HG02973 (cell line): Measurements from ENCODE around the gene S100A5.

Source experiments
- ATAC-seq: cut with Tn5 transposase; IDR thresholded peaks from one replicate; pipeline ENCODE4 v1.9.1; 2021; ENCODE audit warnings: moderate library complexity; ENCODE audit not compliant: unreplicated experiment

Gene S100A5

DNA sequence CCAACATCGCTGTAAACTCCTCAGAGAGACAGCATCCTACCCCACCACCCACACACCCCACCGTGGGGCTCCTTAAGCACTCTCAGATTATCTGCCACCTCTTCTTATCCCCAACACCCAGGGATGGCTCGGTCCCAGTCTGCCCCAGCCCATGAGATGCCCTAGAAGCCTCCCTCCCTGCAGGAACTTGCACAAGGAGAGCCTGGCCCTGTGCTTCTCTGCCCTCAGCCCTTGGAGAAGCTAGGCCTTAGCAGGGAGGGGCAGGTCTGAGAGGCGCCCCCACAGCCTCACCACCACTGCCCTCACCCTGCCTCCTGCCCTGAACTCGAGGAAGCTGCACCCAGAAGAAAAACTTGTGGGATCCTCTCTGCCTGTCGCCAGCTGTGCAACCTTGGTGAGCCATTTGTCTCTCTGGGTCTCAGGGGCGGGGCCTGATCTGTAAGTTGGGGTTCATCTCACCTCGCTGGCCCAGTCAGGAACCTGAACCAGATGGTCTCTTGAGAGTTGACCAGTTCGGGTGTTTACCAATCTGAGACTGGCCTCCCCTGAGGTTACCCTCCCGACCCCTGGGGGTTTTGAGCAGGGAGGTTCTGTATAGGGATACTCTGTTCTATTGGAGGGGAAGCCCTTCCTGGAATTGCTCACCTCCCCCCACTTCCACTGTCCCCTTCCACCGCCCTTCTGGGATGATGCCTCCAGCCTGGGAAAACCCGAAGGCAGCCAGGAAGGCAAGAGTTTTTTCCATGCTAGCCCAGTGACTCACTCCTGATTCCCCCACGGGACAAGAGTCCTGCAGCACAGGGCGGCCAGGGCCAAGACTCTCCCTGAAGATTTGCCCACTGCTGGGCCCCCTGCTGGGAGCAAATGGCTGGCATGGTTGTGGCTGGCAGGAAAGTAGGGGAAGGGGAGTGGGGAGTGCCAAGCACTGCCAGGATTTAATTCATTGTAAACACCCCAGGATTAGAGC is 8.3 kb upstream of the S100A5 start, which contains the start of gene S100A3:
S100A3 (minus strand) TSS at position 537 of the 967 bp plus-strand sequence. CDS start 773 bp downstream, outside the sequence.
- no peak for ATAC-seq

DNA sequence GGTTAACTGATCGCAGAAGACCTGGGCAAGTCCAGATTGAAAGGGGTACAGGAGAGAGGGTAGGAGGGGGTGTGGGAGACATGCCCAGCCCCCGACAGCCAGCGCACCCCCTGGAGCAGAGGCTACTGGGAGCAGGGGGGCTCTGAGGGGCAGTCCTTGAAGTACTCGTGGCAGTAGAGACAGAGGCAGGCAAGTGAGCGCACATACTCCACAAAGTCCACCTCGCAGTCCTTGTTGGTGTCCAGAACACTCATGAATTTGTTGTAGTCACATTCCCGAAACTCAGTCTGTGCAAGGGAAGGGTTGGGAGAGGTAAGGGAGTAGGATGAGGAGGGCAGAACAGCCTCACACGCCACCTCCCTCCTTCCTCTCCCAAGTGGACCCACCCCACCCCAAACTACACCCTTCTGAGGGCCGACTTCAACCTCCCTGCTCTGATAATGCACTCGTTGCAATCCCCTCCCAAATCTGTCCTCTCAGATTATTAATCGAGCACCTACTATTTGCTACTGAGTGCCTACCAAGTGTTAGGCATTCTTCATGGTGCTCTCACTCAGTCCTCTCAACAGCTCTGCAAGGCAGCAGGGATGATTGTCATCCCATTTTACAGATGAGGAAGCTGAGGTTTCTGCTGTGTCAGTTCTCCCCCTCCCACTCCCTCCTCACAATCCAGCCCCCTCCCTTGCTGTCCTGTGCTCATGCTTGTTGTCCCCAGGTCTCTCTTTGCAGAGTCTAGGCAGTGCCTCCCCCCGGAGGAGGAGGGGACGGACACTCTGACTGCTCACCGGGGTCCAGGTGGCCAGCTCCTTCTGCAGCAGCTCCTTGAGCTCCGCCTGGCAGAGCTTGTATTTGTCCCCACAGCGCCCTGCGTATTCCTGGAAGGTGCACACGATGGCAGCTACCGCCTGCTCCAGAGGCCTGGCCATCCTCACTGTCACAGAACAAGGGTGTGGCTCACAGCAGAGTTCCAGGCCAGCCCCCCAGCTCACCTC is 7.1 kb upstream of the S100A5 start:
- ATAC-seq, result no peak

DNA sequence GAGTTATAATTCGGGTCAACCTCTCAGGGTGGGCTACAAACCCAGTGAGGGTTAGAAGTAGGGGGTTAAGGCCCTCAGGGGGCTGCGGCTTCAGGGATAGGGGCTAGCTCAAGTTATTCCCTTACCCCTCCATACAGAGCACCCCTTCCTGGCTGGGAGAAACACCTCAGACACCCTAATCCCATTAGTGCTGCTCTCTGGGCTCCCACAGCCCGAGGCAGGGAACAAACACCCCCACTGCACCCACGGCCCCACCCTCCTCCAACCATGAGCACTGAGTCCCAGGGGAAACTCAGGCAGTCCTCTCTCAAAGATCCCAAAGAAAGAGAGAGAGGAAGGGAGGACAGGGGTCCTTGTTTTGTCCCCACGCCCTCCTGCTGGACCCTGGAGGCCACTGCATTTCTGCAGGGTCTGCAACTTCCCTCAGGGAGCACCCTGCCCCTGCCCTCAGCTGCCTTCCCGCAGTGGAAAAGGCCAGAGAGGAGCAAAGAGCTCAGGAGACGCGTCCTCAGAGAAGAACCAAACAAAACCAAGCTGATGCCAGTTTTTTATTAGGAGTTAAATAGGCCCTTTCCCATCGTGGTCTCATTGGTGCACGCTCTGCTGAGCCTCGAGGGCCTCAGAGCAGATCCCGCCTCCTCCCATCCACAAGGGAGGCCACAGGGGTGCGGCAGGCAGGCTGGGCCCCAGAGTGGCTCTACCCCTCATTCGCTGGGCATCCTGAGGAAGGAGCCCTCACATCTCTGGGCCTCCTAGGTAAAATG is 6.2 kb upstream of the S100A5 start:
- no peak for ATAC-seq

DNA sequence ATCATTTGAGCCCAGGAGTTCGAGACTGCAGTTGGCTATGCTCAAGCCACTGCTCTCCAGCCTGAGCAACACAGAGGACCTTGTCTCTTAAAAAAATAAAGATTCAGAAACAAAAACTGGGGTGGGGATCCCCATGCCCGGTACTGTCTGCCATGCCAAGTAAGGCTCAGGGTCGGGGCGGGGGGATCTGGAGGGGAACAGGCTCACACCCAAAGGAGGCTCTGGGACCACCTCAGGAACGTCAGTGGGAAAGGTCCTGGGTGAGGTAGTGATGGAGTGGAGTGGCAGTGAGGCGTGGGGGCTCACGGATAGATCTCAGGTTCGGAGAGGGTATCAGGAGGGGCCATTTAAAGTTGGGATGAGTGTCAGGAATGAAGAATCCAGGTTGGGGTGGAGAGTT is 5.6 kb upstream of the S100A5 start:
- no peak for ATAC-seq

DNA sequence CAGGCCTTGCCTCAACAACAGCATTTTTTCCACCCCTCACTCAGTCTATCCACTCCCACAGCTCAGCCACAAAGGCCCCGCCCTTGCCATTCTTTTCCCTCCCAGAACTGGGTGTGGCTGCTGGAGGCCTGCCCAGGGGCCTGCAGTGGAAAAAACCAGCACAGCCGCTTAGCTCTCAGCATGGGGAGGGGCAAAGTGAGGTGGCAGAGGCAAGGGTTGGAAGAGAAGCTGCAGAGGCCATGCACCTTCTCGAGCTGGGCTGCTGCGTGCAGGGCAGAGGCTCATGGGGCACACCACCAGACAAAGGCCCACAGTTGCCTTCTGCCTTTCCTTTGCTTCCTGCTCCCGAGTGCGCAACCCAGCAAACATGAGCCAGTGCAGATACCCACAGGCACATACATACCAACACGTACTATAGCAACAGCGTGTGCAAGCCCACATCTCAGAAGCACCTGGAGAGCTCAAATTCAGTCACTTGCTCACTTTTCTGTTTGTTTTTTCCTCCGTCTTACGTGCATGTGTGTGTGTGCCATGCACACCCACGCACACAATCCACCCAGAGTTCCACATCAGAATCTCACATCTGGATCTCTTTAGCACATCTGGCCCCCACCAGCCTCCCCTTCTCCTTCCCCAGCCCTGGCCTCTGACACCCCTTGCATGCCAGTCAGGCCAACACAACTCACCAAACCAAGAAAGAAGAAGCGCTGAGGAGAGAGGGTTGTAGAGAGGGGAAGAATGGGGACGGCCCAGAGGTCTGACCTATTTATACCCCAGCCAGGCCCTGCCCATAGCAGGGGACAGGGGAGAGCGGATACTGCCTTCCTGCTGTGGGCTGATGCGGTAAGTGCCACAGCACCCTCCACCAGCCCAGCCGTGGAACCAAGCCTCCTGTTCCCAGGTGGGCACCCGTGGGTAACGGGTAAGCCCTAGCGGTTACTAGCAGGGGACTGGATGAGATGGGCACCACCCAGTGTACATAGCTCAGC is 4.6 kb upstream of the S100A5 start, which contains the start of gene S100A4:
S100A4 (minus strand) TSS at position 740 of the 989 bp plus-strand sequence. CDS start 1,012 bp downstream, outside the sequence.
- ATAC-seq, result peak; percentile 49

DNA sequence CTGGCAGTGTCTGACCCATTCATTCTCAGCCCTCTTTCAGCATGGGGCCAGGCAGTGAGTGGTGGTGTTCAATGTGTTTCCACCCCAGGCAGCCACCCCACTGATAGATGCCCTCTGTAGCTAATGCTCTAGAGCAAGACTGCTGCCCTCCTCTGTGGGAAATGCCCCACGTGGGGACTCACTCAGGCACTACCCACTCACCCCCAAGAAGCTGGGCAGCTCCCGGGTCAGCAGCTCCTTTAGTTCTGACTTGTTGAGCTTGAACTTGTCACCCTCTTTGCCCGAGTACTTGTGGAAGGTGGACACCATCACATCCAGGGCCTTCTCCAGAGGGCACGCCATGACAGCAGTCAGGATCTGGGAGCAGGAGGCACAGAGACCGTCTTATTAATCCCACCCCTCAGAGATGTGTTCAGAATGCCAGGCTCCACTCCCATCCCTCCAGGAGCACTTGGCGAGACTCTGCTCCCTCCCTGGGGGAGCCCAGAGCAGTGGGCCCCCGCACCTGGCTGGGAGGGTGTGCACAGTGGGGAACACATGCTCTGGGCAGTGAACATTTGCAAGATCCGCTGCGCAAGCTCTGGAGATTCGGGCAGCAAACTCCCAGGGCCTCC is 3.8 kb upstream of the S100A5 start:
- no peak for ATAC-seq

DNA sequence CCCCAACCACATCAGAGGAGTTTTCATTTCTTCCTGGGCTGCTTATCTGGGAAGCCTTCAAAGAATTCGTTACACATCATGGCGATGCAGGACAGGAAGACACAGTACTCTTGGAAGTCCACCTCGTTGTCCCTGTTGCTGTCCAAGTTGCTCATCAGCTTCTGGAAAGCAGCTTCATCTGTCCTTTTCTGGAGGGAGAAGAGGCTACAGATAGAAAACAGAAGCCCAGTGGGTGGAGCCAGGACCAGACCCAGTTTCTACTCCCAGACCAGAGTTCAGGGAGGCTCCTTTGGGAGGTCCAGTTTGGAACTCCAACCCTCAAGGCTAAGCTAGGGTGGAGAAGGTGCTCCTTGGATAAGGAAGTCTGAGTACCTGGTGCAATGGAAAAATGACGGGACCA is 3.0 kb upstream of the S100A5 start:
- ATAC-seq, result no peak

DNA sequence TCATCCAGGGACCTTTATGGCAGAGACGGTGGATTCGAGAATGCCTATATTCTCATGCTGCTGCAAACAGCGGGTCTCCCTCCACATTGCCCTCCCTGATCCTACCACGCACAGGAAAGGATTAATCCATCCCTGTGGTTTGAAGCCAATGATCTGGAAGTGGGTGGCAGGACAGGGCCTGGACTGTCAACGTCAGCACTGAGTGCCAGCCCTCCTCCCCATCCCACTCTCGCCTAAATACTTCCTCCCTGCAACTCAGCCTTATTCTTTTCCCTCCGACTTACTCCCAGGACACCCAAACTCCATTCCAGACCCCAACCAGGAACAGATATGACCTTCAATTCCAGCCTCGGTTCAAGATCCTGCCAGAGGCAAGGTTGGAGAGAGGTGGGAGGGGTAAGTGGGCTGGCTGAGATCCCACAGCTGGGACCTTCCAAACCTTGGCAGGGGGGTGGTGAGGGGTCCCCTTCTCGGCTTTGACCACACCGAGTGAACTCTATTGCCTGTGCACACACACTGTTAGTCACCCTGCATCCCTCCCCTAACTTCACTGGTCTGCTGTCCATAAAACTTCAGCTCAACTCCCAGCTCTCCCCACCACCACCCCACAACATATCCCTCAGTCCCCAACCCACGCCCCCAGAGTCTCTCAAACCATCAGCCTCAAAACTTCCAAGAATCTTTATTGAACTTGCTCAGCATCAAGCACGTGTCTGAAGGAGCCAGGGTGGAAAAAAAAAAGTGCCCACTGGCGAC is 2.4 kb upstream of the S100A5 start:
- ATAC-seq, result no peak

DNA sequence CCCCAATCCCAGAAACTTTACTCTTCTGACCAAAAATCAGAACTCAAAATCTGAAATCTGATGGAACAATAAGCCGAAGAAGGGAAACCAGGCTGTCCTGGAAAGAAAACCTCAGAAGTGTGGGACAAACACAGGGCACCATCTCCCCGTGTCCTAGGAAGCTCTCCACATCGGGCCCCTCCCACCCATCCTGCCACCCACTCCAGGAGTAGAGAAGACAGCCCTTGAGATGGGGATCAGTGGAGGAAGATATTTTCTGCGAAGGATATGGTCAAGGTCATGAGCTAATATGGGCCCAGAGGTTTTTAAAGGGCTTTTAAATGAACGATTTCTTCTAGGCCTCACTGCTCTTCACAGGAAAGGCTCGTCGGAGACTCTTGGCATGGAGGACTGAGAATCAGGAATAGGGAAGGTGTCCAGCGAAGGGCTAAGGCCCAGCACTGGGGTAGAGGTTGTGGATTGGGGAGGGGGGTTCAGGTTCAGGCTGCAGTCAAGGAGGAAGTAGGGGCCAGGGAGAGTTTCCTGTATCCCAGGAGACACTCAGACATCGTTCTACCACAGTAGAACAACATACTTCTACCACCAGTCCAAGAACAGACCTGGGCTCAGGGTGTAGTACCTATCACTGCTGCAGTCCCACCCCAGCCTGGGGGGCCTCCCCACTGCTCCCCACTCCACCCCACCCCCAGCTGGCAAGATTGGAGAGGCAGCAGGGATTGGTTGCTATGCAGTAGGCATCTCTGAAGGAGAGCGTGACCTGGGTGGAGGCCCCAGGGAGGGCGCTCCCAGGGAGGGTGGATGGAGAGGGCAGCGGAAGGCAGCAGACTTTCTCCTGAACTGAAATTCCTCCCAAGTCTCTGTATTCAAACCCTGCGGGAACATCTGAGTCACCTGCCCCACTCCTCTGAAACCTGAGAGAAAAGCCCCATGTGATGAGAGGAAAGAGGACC is 1.2 kb upstream of the S100A5 start:
- no peak for ATAC-seq

DNA sequence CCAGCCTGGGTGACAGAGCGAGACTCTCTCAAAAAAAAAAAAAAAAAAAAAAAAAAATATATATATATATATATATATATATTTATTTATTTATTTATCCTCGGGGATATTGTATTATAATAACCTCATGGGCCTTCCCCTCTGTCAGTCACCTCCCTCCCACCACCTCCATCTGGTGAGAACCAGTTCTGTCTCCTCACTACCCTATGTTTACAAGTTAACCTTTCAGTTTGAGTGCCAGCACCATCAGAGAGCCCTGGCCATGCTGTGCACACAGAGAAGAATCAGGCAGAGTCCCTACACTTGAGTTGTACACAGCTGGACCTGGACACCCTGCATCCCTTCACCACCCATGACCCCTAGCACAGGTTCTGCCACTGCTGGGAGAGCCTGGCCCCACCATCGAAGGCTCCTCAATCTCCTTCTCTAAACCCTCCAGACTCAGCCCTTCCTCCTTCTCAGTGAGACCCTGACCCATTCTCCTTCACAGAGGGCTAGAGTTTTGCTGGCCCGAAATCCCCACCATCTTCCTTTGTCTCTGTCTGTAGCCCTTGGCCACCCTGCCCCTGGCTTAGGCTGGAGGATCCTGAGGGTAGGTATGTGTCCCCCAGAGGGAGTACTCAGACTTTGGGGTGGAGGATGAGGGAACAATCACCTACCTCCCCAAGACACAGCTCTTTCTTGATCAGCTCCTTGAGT is 1.2 kb downstream of the S100A5 start:
- no peak for ATAC-seq

DNA sequence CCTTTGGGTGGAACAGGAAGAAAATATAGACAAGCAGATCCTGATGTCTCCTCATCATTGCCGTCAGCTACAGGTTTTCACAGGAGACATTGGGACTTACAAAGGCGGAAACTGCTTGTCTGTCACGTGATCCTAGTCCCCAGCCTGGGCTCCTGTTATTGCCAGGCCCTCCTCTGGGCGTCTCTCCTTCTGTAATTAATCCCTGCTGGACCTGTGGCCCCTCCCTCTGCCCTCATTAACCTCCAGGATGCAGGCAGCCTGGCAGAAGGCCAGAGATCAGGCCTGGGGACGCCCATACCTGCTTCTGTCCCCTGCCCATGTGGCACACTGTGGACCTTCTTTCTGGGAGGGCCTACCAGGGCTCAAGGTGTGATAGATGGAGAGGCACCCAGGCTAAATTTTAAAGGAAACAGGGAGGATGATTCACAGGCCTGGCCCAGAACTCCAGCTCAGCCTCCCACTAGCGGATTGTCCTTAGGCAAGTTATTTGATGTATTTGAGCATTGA is 2.4 kb downstream of the S100A5 start:
- no peak for ATAC-seq

DNA sequence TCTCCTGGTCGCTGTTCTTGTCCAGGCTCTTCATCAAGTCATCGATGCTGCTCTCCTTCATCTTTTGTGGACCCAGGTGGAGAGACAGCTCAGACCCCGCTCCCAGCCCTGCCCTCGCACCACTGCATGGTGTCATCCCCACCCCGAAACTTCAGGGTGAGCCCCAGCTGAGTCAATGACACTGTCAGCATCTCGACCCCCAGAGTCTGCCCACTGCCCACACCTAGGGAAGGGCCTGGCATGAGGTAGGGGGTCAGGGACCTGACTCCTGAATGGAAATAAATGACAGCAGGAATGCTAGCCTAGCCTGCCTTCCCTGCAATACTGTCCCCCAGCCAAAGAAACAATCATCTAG is 3.4 kb downstream of the S100A5 start:
- ATAC-seq, result no peak

DNA sequence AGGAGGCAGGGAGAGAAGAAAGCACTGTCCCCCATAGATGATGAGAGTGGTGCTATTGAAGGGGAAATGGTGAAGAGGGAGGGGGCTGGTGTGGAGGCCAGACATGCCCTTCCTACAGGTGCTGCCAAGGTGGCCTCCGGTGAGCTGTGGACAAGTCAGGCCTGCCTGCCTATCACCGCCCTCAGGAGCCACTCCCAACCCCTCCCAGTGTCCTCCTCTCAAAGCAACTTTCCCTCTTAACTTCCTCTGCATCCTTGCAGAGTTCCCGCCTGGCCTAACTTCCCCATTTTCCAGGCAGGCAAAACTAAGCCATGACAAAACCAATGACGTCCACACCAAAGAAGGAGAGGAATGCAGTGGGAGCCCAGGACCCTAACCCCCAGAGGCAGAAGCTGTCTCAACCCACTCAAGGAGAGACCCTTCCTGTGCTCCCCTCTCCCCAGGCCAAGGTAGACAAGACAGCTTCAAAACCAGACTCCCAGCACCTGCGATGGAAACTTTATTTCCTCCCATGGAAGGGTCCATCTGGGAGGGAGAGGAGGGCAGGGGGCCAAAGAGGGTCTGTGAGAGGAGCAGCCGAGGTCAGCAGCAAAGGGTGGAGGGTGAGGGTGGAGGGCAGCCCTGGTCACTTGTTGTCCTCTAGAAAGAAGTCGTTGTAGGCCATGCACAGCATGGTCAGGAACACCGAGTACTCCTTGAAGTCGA is 3.9 kb downstream of the S100A5 start:
- ATAC-seq, result no peak

DNA sequence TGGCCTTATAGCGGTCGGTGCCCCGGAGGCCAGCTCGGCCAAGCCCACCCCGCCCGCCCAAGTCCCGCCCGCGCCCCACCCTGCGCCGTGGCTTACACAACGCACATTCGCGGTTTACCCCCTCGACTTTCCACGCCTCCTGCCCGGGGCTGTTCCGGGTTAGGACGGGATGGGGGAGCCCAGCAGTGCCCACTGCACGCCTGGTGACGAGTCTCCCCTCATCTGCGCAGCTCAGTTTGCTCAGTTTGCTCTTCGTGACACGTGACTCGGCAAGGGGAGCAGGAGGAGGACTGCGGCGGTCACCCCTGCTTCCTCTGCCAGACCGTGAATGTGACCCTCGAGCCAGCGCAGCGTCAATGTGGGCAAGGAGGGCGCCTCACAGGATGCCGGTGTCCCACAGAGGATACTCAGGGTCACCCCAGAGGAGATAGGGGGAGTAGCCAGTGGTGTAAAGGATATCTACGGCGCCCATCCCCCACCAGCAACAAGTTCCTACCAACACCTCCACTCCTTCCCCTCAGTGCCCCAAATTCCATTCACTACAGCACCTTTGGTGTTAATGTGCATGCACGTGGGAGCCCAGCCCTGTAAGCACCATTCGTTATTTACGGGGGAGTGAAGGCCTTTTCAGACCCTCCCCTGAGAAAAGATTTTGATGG is 4.6 kb downstream of the S100A5 start:
- peak; percentile 38 for ATAC-seq
